Suprapubic skin (tissue), 4 donors: ENCODE data around the gene SECTM1. TPM values are rescaled to one million over a fixed set of nuclear protein-coding genes. Genes with fewer than 3 reads are reported as not detected.

Source experiments
- DNase-seq, 2 donors: peaks; one replicate each; pipeline ENCODE4 v3.0.0-alpha.2; 2019; ENCODE audit warnings: low spot score in 2 of 2
- H3K27ac ChIP-seq: fragments of 200-600 bp; sonication (generic); one replicate; pipeline ENCODE4 v1.5.1; 2019
- H3K27me3 ChIP-seq: fragments of 200-600 bp; sonication (generic); one replicate; pipeline ENCODE4 v1.5.1; 2019
- H3K36me3 ChIP-seq: fragments of 200-600 bp; sonication (generic); one replicate; pipeline ENCODE4 v1.5.1; 2019
- H3K4me1 ChIP-seq: fragments of 200-600 bp; sonication (generic); one replicate; pipeline ENCODE4 v1.5.1; 2019
- H3K4me3 ChIP-seq: fragments of 200-600 bp; sonication (generic); one replicate; pipeline ENCODE4 v1.5.1; 2019; ENCODE audit warnings: mild to moderate bottlenecking
- H3K9me3 ChIP-seq: fragments of 200-600 bp; sonication (generic); one replicate; pipeline ENCODE4 v1.5.1; 2019
- CTCF ChIP-seq, 2 donors: fragments of 200-600 bp in 1 of 2; fragments of 450-650 bp in 1 of 2; sonication (generic) in 1 of 2; IDR thresholded peaks; one replicate each; pipeline ENCODE4 v1.5.1; 2016 to 2019; ENCODE audit warnings: antibody characterized with exemption in 2 of 2, mild to moderate bottlenecking in 1 of 2, moderate library complexity in 1 of 2
- EP300 ChIP-seq: sonication (generic); formaldehyde crosslinking; IDR thresholded peaks from one replicate; pipeline ENCODE4 v1.6.1; 2017; ENCODE audit warnings: antibody characterized with exemption
- POLR2A ChIP-seq, 2 donors: fragments of 450-650 bp; IDR thresholded peaks; one replicate each; pipeline ENCODE4 v1.6.1; 2017; ENCODE audit warnings: antibody characterized with exemption in 2 of 2, mild to moderate bottlenecking in 2 of 2, moderate library complexity in 2 of 2
- POLR2AphosphoS5 ChIP-seq, 3 donors: sonication (generic); formaldehyde crosslinking; IDR thresholded peaks; one replicate each; pipeline ENCODE4 v1.6.1; 2017; ENCODE audit warnings: antibody characterized with exemption in 3 of 3
- WGBS: methylation state at CpG from one replicate; pipeline ENCODE4 v1.1.5; 2018; 5-methylcytosine and 5-hydroxymethylcytosine counted together
- total RNA-seq, 4 donors: library from RNA; depleted of rRNA; stranded (reverse); fragments of >200 nt; gene quantifications; one replicate each; pipeline ENCODE4 v1.1.0, GENCODE V29; 2016

SECTM1 gene
- total RNA-seq, 4 donors from 2014 or later, result 9.5 to 37.8 (median 16.6) TPM

GRCh38 chr17:82324566-82325285 lies 8.8 kb downstream of the SECTM1 start:
- DNase-seq, result no peak

GRCh38 chr17:82323514-82324234 lies 9.9 kb downstream of the SECTM1 start:
- Histone ChIP-seq H3K9me3 (no peaks in the 10 kb centered on the region), H3K36me3 (no peaks in the 10 kb centered on the region), H3K4me3 (no peak overlapping the region), H3K27me3 (peaks cover 35% of the 10 kb centered on the region), H3K27ac (no peak overlapping the region), H3K4me1 (peaks cover 30% of the 10 kb centered on the region)
- no peak for DNase-seq
- TF ChIP-seq EP300 (no peak), CTCF (IDR thresholded peaks at IDR 0.05) (no peak)
- WGBS, result 69% methylated on average over 20 of the region's 21 CpGs

More at GRCh38 chr17:82324566-82325285, 8.8 kb downstream of the SECTM1 start:
- Histone ChIP-seq H3K4me1 (peaks cover 30% of the 10 kb centered on the region), H3K36me3 (no peaks in the 10 kb centered on the region), H3K27ac (no peak overlapping the region), H3K27me3 (peaks cover 35% of the 10 kb centered on the region), H3K9me3 (no peaks in the 10 kb centered on the region), H3K4me3 (no peak overlapping the region)
- 51% methylated on average over 19 of the region's 25 CpGs for WGBS
- TF ChIP-seq CTCF (IDR thresholded peaks at IDR 0.05) (no peak), POLR2A (IDR thresholded peaks at IDR 0.05) (no peak), POLR2AphosphoS5 (IDR thresholded peaks at IDR 0.05) (no peak), EP300 (no peak)

- Histone ChIP-seq H3K27ac (no peak overlapping the region), H3K4me1 (peaks cover 24% of the 10 kb centered on the region), H3K4me3 (no peak overlapping the region), H3K36me3 (no peaks in the 10 kb centered on the region), H3K27me3 (peaks cover 35% of the 10 kb centered on the region), H3K9me3 (no peaks in the 10 kb centered on the region)
- 83% methylated on average over 11 of the region's 28 CpGs for WGBS
- TF ChIP-seq POLR2A (IDR thresholded peaks at IDR 0.05), result no peak
- no peak for TF ChIP-seq POLR2AphosphoS5 (IDR thresholded peaks at IDR 0.05)
- no peak for TF ChIP-seq EP300
- TF ChIP-seq CTCF (IDR thresholded peaks at IDR 0.05), result no peak
- no peak for DNase-seq
Observed at GRCh38 chr17:82322526-82323453, 10.8 kb downstream of the SECTM1 start.

- 79% methylated on average over 18 of the region's 21 CpGs for WGBS
- peaks cover 38% of the 10 kb centered on the region for H3K27me3 ChIP-seq
- H3K9me3 ChIP-seq, result no peaks in the 10 kb centered on the region
- no peak overlapping the region for H3K4me3 ChIP-seq
- no peak for TF ChIP-seq EP300
- TF ChIP-seq POLR2AphosphoS5 (IDR thresholded peaks at IDR 0.05), result no peak
- no peak for TF ChIP-seq CTCF (IDR thresholded peaks at IDR 0.05)
- no peak for TF ChIP-seq POLR2A (IDR thresholded peaks at IDR 0.05)
- peaks cover 23% of the 10 kb centered on the region for H3K4me1 ChIP-seq
- H3K27ac ChIP-seq, result no peak overlapping the region
- no peaks in the 10 kb centered on the region for H3K36me3 ChIP-seq
- no peak for DNase-seq
Observed at GRCh38 chr17:82321947-82322466, 11.6 kb downstream of the SECTM1 start.
